ENCODE results near the gene LINC00237. TPM values are rescaled to one million over a fixed set of nuclear protein-coding genes. Genes with fewer than 3 reads are reported as not detected.

The LINC00237 gene
- polyA plus RNA-seq, 12 donors = 0.13 to 0.61 (median 0.34) TPM; not detected in 4

GRCh38 chr20:21048841-21049273 lies 57.3 kb downstream of the LINC00237 start:
- no peak for DNase-seq

GRCh38 chr20:21047981-21048380 lies 58.2 kb downstream of the LINC00237 start:
- DNase-seq = no peak

DNA sequence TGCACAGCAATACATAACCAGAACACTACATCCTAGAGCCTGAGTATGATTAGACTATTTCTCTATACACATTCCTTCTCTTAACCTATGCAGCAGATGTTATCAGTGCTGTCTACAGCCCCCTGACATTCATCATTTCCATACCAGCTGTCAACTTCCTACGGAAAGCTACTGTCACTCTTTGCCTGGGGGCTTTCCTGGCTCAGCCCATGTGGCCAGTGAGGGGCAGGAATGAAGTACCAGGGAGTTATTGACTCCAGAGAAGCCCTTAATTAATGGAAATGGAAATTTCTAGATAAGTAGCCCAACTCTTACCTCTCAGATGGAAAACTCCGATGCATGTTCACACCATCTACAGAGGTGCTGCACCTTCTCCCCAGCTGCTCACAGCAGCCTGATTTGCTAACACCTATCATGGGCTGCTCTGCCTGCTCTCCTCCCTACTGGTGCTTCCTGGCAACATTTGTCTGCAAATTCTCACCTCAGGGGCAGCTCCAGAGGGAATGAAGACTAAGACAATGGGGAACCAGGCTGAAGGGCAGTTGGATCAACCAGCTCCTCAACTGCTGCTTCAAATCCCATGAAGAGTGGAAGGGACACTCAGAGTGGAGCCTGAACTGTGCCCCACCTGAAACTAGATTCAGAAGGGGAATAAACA lies 59.6 kb downstream of the LINC00237 start:
- no peak for DNase-seq

Other genes with a start within 250 kb of the LINC00237 start
- gene KIZ, start 19.7 kb upstream of the LINC00237 start, polyA plus RNA-seq (ENCODE audit: insufficient read length in 12 of 12) = 10 to 100 TPM in 11 of 12 donors, not detected in 1; 13.5 to 25.5 (median 16.8) TPM
- gene XRN2, start 197.0 kb upstream of the LINC00237 start, polyA plus RNA-seq (ENCODE audit: insufficient read length in 12 of 12) = 100 to 1,000 TPM in 1 of 12 donors, 10 to 100 TPM in 11; 39.9 to 124 (median 49.5) TPM

All from muscle of arm (tissue), 12 donors.